ENCODE measurements around the gene SAGE1. TPM values are rescaled to one million over a fixed set of nuclear protein-coding genes. Genes with fewer than 3 reads are reported as not detected.

The SAGE1 gene
- polyA plus RNA-seq, 3 donors: not detected

- Mint-ChIP-seq H3K4me3 (no peak overlapping the region), H3K4me1 (no peaks in the 10 kb centered on the region), H3K27me3 (ENCODE audit: low read depth in 3 of 3) (peaks cover 0 to 3% (median 0%) of the 10 kb centered on the region in 3 donors), H3K36me3 (peaks cover under 1 to 3% of the 10 kb centered on the region in 2 donors), H3K27ac (no peak overlapping the region), H3K9me3 (no peaks in the 10 kb centered on the region)
- no peaks in the 10 kb centered on the region for H3K27me3 ChIP-seq (ENCODE audit: control insufficient read depth in 2 of 2, insufficient read depth in 2 of 2, low read length in 2 of 2)
- H3K4me3 ChIP-seq (replicated peaks in 1 of 3; ENCODE audit: low read depth in 2 of 3, low read length in 3 of 3): no peak overlapping the region
- H3K9me3 ChIP-seq (replicated peaks in 1 of 2; ENCODE audit: control insufficient read depth in 1 of 2, insufficient read depth in 1 of 2, low read length in 2 of 2): no peaks in the 10 kb centered on the region
- H3K36me3 ChIP-seq (replicated peaks in 1 of 2; ENCODE audit: control insufficient read depth in 1 of 2, insufficient read depth in 2 of 2, low read length in 2 of 2): no peaks in the 10 kb centered on the region
- no peaks in the 10 kb centered on the region for H4K20me1 ChIP-seq (ENCODE audit: insufficient read depth, low read length)
- TF ChIP-seq CTCF (IDR thresholded peaks at IDR 0.05): no peak
- H3K4me2 ChIP-seq (replicated peaks; ENCODE audit: extremely low read depth, low read length, poor library complexity, severe bottlenecking): no peak overlapping the region
- WGBS (ENCODE audit: insufficient coverage): 100% methylated on average over 1 of the region's 4 CpGs
- intact Hi-C loops (cut with micrococcal nuclease): no loop called here
- no peak overlapping the region for H3K27ac ChIP-seq (ENCODE audit: low read depth in 1 of 2, low read length in 2 of 2)
- H3K4me1 ChIP-seq (ENCODE audit: control insufficient read depth in 1 of 2, insufficient read depth in 2 of 2, low read length in 2 of 2): no peaks in the 10 kb centered on the region
- no peak overlapping the region for H3K9ac ChIP-seq (ENCODE audit: insufficient read depth, low read length, poor library complexity, severe bottlenecking)
- no peaks in the 10 kb centered on the region for H3K79me2 ChIP-seq (ENCODE audit: insufficient read depth, low read length)
- no peak overlapping the region for H2AFZ ChIP-seq (ENCODE audit: insufficient read depth, low read depth, low read length, poor library complexity, severe bottlenecking)
- DNase-seq: no peak
These were observed 57.8 kb downstream of the SAGE1 start for GRCh38 chrX:135951291-135951690.

Other genes starting within 250 kb of the SAGE1 start
- not detected for gene CT45A1, start 180.1 kb upstream of the SAGE1 start, polyA plus RNA-seq
- gene CT45A3, start 125.5 kb upstream of the SAGE1 start, polyA plus RNA-seq: not detected
- not detected for gene CT45A5, start 108.2 kb upstream of the SAGE1 start, polyA plus RNA-seq
- not detected for gene CT45A6, start 90.9 kb upstream of the SAGE1 start, polyA plus RNA-seq
- gene CT45A2, start 73.7 kb upstream of the SAGE1 start, polyA plus RNA-seq: not detected
- not detected for gene CT45A7, start 56.4 kb upstream of the SAGE1 start, polyA plus RNA-seq
- gene CT45A8, start 39.2 kb upstream of the SAGE1 start, polyA plus RNA-seq: not detected
- gene CT45A9, start 21.9 kb upstream of the SAGE1 start, polyA plus RNA-seq: not detected
- not detected for gene CT45A10, start 272 bp upstream of the SAGE1 start, polyA plus RNA-seq
- 10 to 100 TPM; 11.7 to 14.2 (median 11.8) TPM for gene MMGT1, start 80.3 kb downstream of the SAGE1 start, polyA plus RNA-seq
- 10 to 100 TPM in 2 of 3 donors, 1 to 10 TPM in 1; 5.8 to 15.7 (median 14.2) TPM for gene SLC9A6, start 91.7 kb downstream of the SAGE1 start, polyA plus RNA-seq

Measured in CD14-positive monocyte (primary cell).